Central memory CD8-positive, alpha-beta T cell (primary cell): ENCODE measurements around the gene TAF10.
A peak's percentile ranks its signal among the peaks of the same experiment; 100 is the strongest.

Source experiments
- ATAC-seq: fragments of 150-1000 bp; cut with Tn5 transposase; replicated peaks from 2 replicates; pipeline ENCODE4 v1.10.0; 2022; ENCODE audit warnings: mild to moderate bottlenecking, moderate FRiP score, moderate number of reproducible peaks; ENCODE audit not compliant: poor library complexity, severe bottlenecking; ENCODE audit errors: extremely low read depth
- DNase-seq, 2 donors: peaks; one replicate each; pipeline ENCODE4 v3.0.0; 2021; ENCODE audit warnings: low spot score in 2 of 2
- H3K27ac Mint-ChIP-seq: one replicate; pipeline ENCODE4 v1.8.0; 2022; ENCODE audit warnings: low read depth, mild to moderate bottlenecking, moderate library complexity, mixed read lengths
- H3K27me3 Mint-ChIP-seq: one replicate; pipeline ENCODE4 v1.8.0; 2022; ENCODE audit warnings: mixed read lengths
- H3K36me3 Mint-ChIP-seq: one replicate; pipeline ENCODE4 v1.8.0; 2022; ENCODE audit warnings: mild to moderate bottlenecking, moderate library complexity, mixed read lengths; ENCODE audit not compliant: insufficient read depth
- H3K4me1 Mint-ChIP-seq: one replicate; pipeline ENCODE4 v1.8.0; 2022; ENCODE audit warnings: mixed read lengths
- H3K4me3 Mint-ChIP-seq: one replicate; pipeline ENCODE4 v1.8.0; 2022; ENCODE audit warnings: mild to moderate bottlenecking, moderate library complexity, mixed read lengths
- H3K9me3 Mint-ChIP-seq: one replicate; pipeline ENCODE4 v1.8.0; 2022; ENCODE audit warnings: mixed read lengths

Gene TAF10

DNA sequence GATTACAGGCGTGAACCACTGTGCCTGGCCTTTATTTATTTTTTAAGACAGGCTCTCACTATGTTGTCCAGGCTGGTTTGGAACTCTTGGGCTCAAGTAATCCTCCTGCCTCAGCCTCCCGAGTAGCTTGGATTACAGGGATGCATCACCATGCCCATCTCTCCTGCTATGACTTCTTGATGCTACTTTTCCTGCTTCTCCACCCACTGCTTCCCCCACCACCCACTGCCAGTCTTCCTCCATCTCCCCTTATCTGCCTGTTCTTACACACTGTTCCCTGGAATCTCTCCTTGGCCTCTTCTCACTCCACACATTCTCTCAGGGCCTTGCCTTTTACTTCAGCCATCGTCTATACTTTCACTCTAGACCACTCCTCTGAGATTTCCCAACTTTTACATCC is 24.5 kb upstream of the TAF10 start:
- Mint-ChIP-seq H3K27ac (no peak overlapping the region), H3K27me3 (no peaks in the 10 kb centered on the region), H3K4me1 (no peaks in the 10 kb centered on the region), H3K36me3 (no peaks in the 10 kb centered on the region), H3K9me3 (no peaks in the 10 kb centered on the region), H3K4me3 (no peak overlapping the region)
- DNase-seq (no peak), ATAC-seq (no peak)

DNA sequence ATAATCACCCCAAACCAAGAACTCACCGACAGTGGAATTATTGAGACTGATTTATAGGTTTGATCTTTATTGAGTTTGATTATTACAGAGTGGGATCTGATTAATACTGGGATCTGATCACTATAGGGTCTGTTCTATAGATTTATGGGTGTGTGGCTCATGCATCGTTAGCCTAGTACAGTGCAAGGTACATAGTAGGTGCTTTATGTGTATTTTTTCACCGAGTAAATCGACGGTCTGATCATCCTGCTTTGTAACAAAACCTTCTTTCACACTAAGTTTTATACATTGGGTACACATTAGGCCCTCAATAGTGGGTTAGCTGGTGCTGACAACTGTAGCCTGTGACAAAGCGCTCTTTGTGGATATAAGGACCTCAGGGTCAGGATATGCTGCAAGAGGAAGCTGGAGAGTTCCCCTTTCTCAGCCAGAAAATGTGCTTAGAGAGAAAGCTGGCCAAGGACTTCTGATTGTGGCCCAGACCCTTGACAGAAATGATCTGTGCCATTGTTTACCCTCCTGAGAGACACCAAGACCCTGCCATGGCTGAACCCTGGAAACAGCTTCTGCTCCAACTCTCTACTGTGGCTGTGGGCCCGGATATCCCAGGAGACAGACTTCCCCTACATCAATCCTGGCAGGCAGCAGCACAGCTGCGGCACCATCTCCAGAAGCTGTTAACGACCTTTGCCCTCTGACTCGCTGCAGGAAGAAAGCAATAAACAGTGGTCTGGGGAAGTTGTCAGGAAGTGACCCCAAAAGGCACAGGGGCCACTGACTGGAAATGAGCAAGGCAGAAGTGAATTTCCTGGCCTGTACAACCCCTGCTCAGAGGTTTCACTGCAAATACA is 23.3 kb upstream of the TAF10 start:
- no peak for ATAC-seq
- Mint-ChIP-seq H3K27ac (no peak overlapping the region), H3K27me3 (no peaks in the 10 kb centered on the region), H3K4me3 (no peak overlapping the region), H3K9me3 (no peaks in the 10 kb centered on the region), H3K4me1 (no peaks in the 10 kb centered on the region), H3K36me3 (no peaks in the 10 kb centered on the region)
- DNase-seq, result no peak

DNA sequence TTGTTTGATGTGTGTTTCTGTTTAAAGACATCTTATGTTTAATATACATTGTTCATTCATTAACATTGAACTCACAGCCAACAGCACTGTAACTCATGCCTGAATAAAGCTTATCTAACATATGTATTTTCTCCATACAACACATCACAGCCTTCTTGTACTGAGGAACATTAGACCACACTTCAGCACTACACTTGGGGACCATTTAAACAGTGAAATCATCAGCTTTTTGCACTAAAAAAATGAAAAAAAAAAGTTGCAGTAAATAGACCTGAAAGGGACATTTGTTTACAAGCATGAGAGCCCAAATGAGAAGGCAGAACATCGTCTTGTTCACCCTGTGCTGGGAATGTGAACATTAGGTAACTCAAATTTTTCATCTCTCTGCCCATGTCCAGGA is 22.5 kb upstream of the TAF10 start:
- no peaks in the 10 kb centered on the region for H3K4me1 Mint-ChIP-seq
- H3K36me3 Mint-ChIP-seq, result peaks cover 4% of the 10 kb centered on the region
- H3K4me3 Mint-ChIP-seq, result no peak overlapping the region
- H3K27ac Mint-ChIP-seq, result no peak overlapping the region
- H3K27me3 Mint-ChIP-seq, result no peaks in the 10 kb centered on the region
- DNase-seq, result no peak
- no peaks in the 10 kb centered on the region for H3K9me3 Mint-ChIP-seq
- no peak for ATAC-seq

GRCh38 chr11:6633422-6634408 is 21.7 kb upstream of the TAF10 start:
- DNase-seq (no peak), ATAC-seq (no peak)
- H3K27ac Mint-ChIP-seq, result no peak overlapping the region
- H3K4me3 Mint-ChIP-seq, result no peak overlapping the region
- no peaks in the 10 kb centered on the region for H3K4me1 Mint-ChIP-seq
- no peaks in the 10 kb centered on the region for H3K9me3 Mint-ChIP-seq
- H3K36me3 Mint-ChIP-seq, result peaks cover 5% of the 10 kb centered on the region
- no peaks in the 10 kb centered on the region for H3K27me3 Mint-ChIP-seq

DNA sequence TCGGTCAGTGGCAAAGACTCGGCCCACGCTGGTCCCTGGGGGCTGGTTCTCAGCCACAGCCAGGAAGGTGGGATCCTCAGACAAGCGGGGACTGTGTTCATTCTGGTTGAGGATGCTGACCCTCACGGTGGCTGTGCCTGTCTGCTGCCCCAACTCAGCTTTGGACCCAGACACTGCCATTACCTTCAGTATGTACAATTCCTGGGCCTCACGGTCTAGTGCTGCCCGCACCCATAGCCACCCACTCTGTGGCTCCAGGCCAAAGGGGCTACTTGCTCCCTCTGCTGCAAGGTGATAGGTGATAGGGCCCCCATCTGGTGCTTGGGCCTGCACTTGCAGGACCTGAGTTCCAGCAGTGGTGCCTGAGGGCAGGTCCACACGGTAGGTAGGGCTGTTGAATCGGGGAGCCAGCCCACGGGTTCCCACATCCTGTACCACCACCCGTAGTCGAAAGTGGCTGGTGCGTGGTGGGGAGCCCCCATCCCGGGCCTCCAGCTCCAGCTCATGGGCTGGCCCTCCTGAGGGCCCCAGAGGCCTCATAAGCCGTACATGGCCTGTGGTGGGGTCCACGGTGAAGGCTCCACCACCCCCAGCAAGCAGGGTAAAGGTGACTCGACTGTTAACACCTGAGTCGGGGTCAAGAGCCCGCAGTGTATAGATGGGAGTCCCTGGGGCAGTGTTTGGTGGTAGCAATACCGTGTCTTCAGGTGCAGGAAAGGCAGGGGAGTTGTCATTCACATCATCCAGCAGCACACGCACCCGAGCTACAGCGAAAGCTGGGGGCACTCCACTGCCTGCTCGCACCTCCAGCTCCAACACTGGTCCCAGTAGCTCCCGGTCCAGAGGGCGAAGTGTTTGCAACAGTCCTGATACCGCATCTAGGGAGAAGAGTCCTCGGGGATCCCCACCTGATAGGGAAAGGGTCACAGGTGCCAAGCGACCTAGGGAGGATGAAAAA is 20.4 kb upstream of the TAF10 start:
- H3K4me3 Mint-ChIP-seq, result no peak overlapping the region
- H3K27me3 Mint-ChIP-seq, result no peaks in the 10 kb centered on the region
- no peak for ATAC-seq
- H3K4me1 Mint-ChIP-seq, result peaks cover 11% of the 10 kb centered on the region
- H3K36me3 Mint-ChIP-seq, result peaks cover 5% of the 10 kb centered on the region
- DNase-seq, result no peak
- no peaks in the 10 kb centered on the region for H3K9me3 Mint-ChIP-seq
- no peak overlapping the region for H3K27ac Mint-ChIP-seq

GRCh38 chr11:6631361-6631890 is 19.4 kb upstream of the TAF10 start:
- Mint-ChIP-seq H3K27ac (no peak overlapping the region), H3K36me3 (peaks cover 5% of the 10 kb centered on the region), H3K4me1 (peaks cover 12% of the 10 kb centered on the region), H3K9me3 (no peaks in the 10 kb centered on the region), H3K4me3 (no peak overlapping the region), H3K27me3 (no peaks in the 10 kb centered on the region)
- DNase-seq, result no peak
- ATAC-seq, result no peak

- Mint-ChIP-seq H3K9me3 (no peaks in the 10 kb centered on the region), H3K27me3 (no peaks in the 10 kb centered on the region), H3K36me3 (peaks cover 5% of the 10 kb centered on the region), H3K27ac (no peak overlapping the region), H3K4me1 (peaks cover 12% of the 10 kb centered on the region), H3K4me3 (no peak overlapping the region)
- DNase-seq, result no peak
- no peak for ATAC-seq
These were observed 18.7 kb upstream of the TAF10 start for GRCh38 chr11:6630632-6631291.

GRCh38 chr11:6629892-6630631 is 18.0 kb upstream of the TAF10 start:
- no peak overlapping the region for H3K4me3 Mint-ChIP-seq
- ATAC-seq, result no peak
- H3K9me3 Mint-ChIP-seq, result no peaks in the 10 kb centered on the region
- no peak for DNase-seq
- peaks cover 12% of the 10 kb centered on the region for H3K4me1 Mint-ChIP-seq
- H3K36me3 Mint-ChIP-seq, result peaks cover 6% of the 10 kb centered on the region
- no peaks in the 10 kb centered on the region for H3K27me3 Mint-ChIP-seq
- no peak overlapping the region for H3K27ac Mint-ChIP-seq

- no peaks in the 10 kb centered on the region for H3K9me3 Mint-ChIP-seq
- peaks cover 7% of the 10 kb centered on the region for H3K36me3 Mint-ChIP-seq
- ATAC-seq (no peak), DNase-seq (no peak)
- no peaks in the 10 kb centered on the region for H3K27me3 Mint-ChIP-seq
- peaks cover 12% of the 10 kb centered on the region for H3K4me1 Mint-ChIP-seq
- H3K4me3 Mint-ChIP-seq, result no peak overlapping the region
- no peak overlapping the region for H3K27ac Mint-ChIP-seq
These were observed 17.5 kb upstream of the TAF10 start for GRCh38 chr11:6629573-6629891.

DNA sequence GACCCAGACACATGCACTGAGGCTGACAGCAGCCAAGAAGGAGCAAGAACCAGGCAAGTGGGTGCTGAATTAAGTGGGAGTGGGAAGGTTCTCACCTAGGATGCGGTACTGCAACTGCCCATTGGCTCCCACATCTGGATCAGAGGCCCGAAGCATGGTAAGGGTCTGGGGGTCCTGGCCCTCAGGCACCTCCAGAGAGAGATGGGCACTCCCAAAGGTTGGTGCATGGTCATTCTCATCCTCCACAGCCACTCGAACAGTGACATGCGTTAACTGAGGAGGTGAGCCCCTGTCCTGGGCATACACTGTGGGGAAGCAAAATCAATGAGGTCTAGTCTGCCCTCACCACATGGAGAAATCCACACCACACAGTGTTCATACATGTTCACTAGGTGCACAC is 16.5 kb upstream of the TAF10 start:
- peak overlapping the region; percentile 24 for H3K27ac Mint-ChIP-seq
- no peaks in the 10 kb centered on the region for H3K27me3 Mint-ChIP-seq
- DNase-seq (no peak), ATAC-seq (no peak)
- peaks cover 7% of the 10 kb centered on the region for H3K36me3 Mint-ChIP-seq
- H3K4me3 Mint-ChIP-seq, result no peak overlapping the region
- no peaks in the 10 kb centered on the region for H3K9me3 Mint-ChIP-seq
- H3K4me1 Mint-ChIP-seq, result peaks cover 12% of the 10 kb centered on the region

DNA sequence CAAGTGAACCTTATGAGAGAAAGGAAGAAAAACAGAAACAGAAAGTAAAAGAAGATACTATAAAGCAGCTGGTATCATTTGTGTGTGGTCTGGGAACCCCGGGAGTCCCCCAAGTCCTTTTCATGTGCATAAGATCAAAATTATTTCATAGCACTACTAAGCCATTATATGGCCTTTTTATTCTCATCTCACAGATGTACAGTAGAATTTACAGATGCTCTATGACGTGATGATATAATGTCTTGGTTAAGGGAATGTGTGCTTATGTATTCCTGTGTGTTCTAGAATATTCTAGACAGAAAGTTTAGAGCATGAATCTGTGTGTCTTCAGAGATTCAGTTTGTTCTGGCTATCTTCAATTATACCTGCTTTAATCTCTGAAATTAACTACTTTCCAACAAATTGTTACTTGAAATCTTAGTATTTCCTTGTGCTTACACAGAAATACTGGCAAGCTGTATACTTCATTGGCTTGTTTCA is 15.8 kb upstream of the TAF10 start:
- DNase-seq (no peak), ATAC-seq (peak; percentile 61)
- Mint-ChIP-seq H3K36me3 (peaks cover 7% of the 10 kb centered on the region), H3K27ac (peak overlapping the region; percentile 24), H3K4me3 (peak overlapping the region; percentile 6), H3K27me3 (no peaks in the 10 kb centered on the region), H3K4me1 (peaks cover 12% of the 10 kb centered on the region), H3K9me3 (no peaks in the 10 kb centered on the region)
